HG03097 (cell line): ENCODE measurements around the gene SH3RF1.
A peak's percentile ranks its signal among the peaks of the same experiment; 100 is the strongest.

Experiments used
- ATAC-seq: cut with Tn5 transposase; IDR thresholded peaks from one replicate; pipeline ENCODE4 v1.9.1; 2021; ENCODE audit not compliant: unreplicated experiment, low FRiP score

The SH3RF1 gene

GRCh38 chr4:169080981-169081380 lies 189.8 kb downstream of the SH3RF1 start:
- ATAC-seq, result no peak

- ATAC-seq, result peak; percentile 96
Observed at GRCh38 chr4:169079942-169080827, 190.6 kb downstream of the SH3RF1 start.

GRCh38 chr4:169074117-169074516 lies 196.6 kb downstream of the SH3RF1 start:
- no peak for ATAC-seq

- ATAC-seq, result no peak
Observed at GRCh38 chr4:169071747-169072146, 199.0 kb downstream of the SH3RF1 start.

GRCh38 chr4:169070895-169071218 lies 199.9 kb downstream of the SH3RF1 start:
- no peak for ATAC-seq

- no peak for ATAC-seq
Observed at GRCh38 chr4:169070071-169070894, 200.5 kb downstream of the SH3RF1 start.

- ATAC-seq, result no peak
Observed at GRCh38 chr4:169068423-169068822, 202.3 kb downstream of the SH3RF1 start.

- ATAC-seq, result no peak
Observed at GRCh38 chr4:169066934-169067333, 203.8 kb downstream of the SH3RF1 start.

- ATAC-seq, result no peak
Observed at GRCh38 chr4:169064296-169064695, 206.5 kb downstream of the SH3RF1 start.

- ATAC-seq, result no peak
Observed at GRCh38 chr4:169063441-169063840, 207.3 kb downstream of the SH3RF1 start.

GRCh38 chr4:169062897-169063244 lies 207.9 kb downstream of the SH3RF1 start:
- no peak for ATAC-seq

- ATAC-seq, result no peak
Observed at GRCh38 chr4:169061386-169061785, 209.4 kb downstream of the SH3RF1 start.

GRCh38 chr4:169060391-169061091 lies 210.2 kb downstream of the SH3RF1 start:
- no peak for ATAC-seq

GRCh38 chr4:169059306-169060211 lies 211.2 kb downstream of the SH3RF1 start:
- no peak for ATAC-seq

- no peak for ATAC-seq
Observed at GRCh38 chr4:169058312-169058711, 212.4 kb downstream of the SH3RF1 start.

GRCh38 chr4:169054879-169055278 lies 215.9 kb downstream of the SH3RF1 start:
- ATAC-seq, result no peak

- no peak for ATAC-seq
Observed at GRCh38 chr4:169052594-169052945, 218.2 kb downstream of the SH3RF1 start.

- ATAC-seq, result no peak
Observed at GRCh38 chr4:169051761-169052593, 218.8 kb downstream of the SH3RF1 start.
